B cell (primary cell): ENCODE results near the gene FGF18. TPM values are rescaled to one million over a fixed set of nuclear protein-coding genes. Genes with fewer than 3 reads are reported as not detected.

Source experiments
- ATAC-seq: fragments of 200-7000 bp; cut with Tn5 transposase; one replicate; pipeline ENCODE4 v1.10.0; 2021; ENCODE audit warnings: low read depth, mild to moderate bottlenecking, moderate number of reproducible peaks, moderate library complexity
- CTCF ChIA-PET: fragments of 350-600 bp; sonication (Branson Sonifier 250); formaldehyde crosslinking; loops from one replicate; lab custom pipeline; 2021; ENCODE audit warnings: antibody characterized with exemption, inconsistent platforms; lab: Charles Lee
- POLR2A ChIA-PET: fragments of 350-600 bp; sonication (Branson Sonifier 250); formaldehyde crosslinking; loops from one replicate; lab custom pipeline; 2021; ENCODE audit warnings: antibody characterized with exemption; lab: Charles Lee
- DNase-seq: peaks from one replicate; pipeline ENCODE4 v3.0.0; 2013
- H2AFZ ChIP-seq: 2 replicates; pipeline ENCODE4 v1.6.1; 2012; ENCODE audit warnings: mild to moderate bottlenecking, low read depth, low read length; ENCODE audit not compliant: insufficient read depth, poor library complexity, severe bottlenecking
- H3K27ac ChIP-seq, 2 donors: 1 replicate in 1 of 2; 2 replicates in 1 of 2; pipeline ENCODE4 v1.5.1; 2012 to 2013; ENCODE audit warnings: low read length in 2 of 2, mild to moderate bottlenecking in 2 of 2, moderate library complexity in 1 of 2
- H3K27me3 ChIP-seq, 4 experiments: fragments of 200-600 bp in 1 of 4; sonication (generic) in 1 of 4; replicated peaks in 1 of 4; 1 replicate in 2 of 4; 2 replicates in 2 of 4; pipeline versions ENCODE4 v1.6.1 to v1.7.0; 2013 to 2016; ENCODE audit warnings: low read length in 3 of 4, mild to moderate bottlenecking in 2 of 4, mixed read lengths in 1 of 4, moderate library complexity in 1 of 4; ENCODE audit not compliant: insufficient read depth in 4 of 4, control insufficient read depth in 3 of 4; ENCODE audit errors: control extremely low read depth in 1 of 4
- H3K36me3 ChIP-seq, 2 experiments: replicated peaks in 1 of 2; 1 replicate in 1 of 2; 2 replicates in 1 of 2; pipeline versions ENCODE4 v1.6.1 to v1.7.1; 2013; ENCODE audit warnings: low read length in 1 of 2; ENCODE audit not compliant: insufficient read depth in 2 of 2, control insufficient read depth in 1 of 2; ENCODE audit errors: control extremely low read depth in 1 of 2, extremely low read depth in 1 of 2
- H3K4me1 ChIP-seq, 2 donors: fragments of 200-600 bp in 1 of 2; sonication (generic) in 1 of 2; 1 replicate in 1 of 2; 2 replicates in 1 of 2; pipeline versions ENCODE4 v1.5.1 to v1.6.1; 2013 to 2017; ENCODE audit warnings: low read length in 2 of 2; ENCODE audit not compliant: control insufficient read depth in 2 of 2, insufficient read depth in 2 of 2
- H3K4me2 ChIP-seq: replicated peaks from 2 replicates; pipeline ENCODE3; 2012; ENCODE audit warnings: mild to moderate bottlenecking, low read depth, low read length; ENCODE audit not compliant: poor library complexity, severe bottlenecking
- H3K4me3 ChIP-seq, 5 experiments: fragments of 200-600 bp in 1 of 5; sonication (generic) in 1 of 5; 1 replicate in 3 of 5; 2 replicates in 2 of 5; pipeline versions ENCODE4 v1.5.1 to v1.7.0; 2011 to 2016; ENCODE audit warnings: low read length in 4 of 5, mild to moderate bottlenecking in 4 of 5, low read depth in 2 of 5, control low read depth in 1 of 5, moderate library complexity in 1 of 5; ENCODE audit not compliant: insufficient read depth in 1 of 5; ENCODE audit errors: control extremely low read depth in 1 of 5, extremely low read depth in 1 of 5
- H3K79me2 ChIP-seq: fragments of 200-600 bp; sonication (generic); one replicate; pipeline ENCODE4 v1.6.0; 2016; ENCODE audit warnings: low read length; ENCODE audit not compliant: control insufficient read depth, insufficient read depth
- H3K9ac ChIP-seq: fragments of 200-600 bp; sonication (generic); 2 replicates; pipeline ENCODE4 v1.6.1; 2017; ENCODE audit warnings: mild to moderate bottlenecking, low read length, moderate library complexity
- H3K9me3 ChIP-seq, 3 donors: one replicate each; pipeline versions ENCODE4 v1.6.1 to v1.7.1; 2013; ENCODE audit warnings: low read length in 2 of 3; ENCODE audit not compliant: control insufficient read depth in 2 of 3, insufficient read depth in 1 of 3; ENCODE audit errors: control extremely low read depth in 1 of 3
- H4K20me1 ChIP-seq: 2 replicates; pipeline ENCODE4 v1.6.0; 2012; ENCODE audit warnings: mild to moderate bottlenecking, low read length; ENCODE audit not compliant: insufficient read depth, control insufficient read depth, poor library complexity, severe bottlenecking
- H3K27ac Mint-ChIP-seq: one replicate; pipeline ENCODE4 v1.8.0; 2021; ENCODE audit warnings: mixed read lengths
- H3K27me3 Mint-ChIP-seq: one replicate; pipeline ENCODE4 v1.8.0; 2021; ENCODE audit warnings: mixed read lengths
- H3K4me1 Mint-ChIP-seq: one replicate; pipeline ENCODE4 v1.8.0; 2021; ENCODE audit warnings: mixed read lengths
- H3K4me3 Mint-ChIP-seq: one replicate; pipeline ENCODE4 v1.8.0; 2021; ENCODE audit warnings: mixed read lengths
- H3K9me3 Mint-ChIP-seq: one replicate; pipeline ENCODE4 v1.8.0; 2022; ENCODE audit warnings: mixed read lengths; ENCODE audit not compliant: insufficient read depth
- EZH2 ChIP-seq: IDR thresholded peaks from 2 replicates; pipeline ENCODE4 v1.6.1; 2012; ENCODE audit warnings: borderline replicate concordance, low read depth, mild to moderate bottlenecking, moderate library complexity, low read length; ENCODE audit not compliant: insufficient read depth, poor library complexity, severe bottlenecking
- WGBS: methylation state at CpG from one replicate; pipeline ENCODE4 v1.1.5; 2013; ENCODE audit warnings: missing lambda C conversion rate; ENCODE audit not compliant: insufficient coverage; 5-methylcytosine and 5-hydroxymethylcytosine counted together
- intact Hi-C: fragments of 100-400 bp; cut with micrococcal nuclease; formaldehyde crosslinking; loops from one replicate; pipeline ENCODE4 v1.10.0; 2022
- polyA plus RNA-seq: library from polyadenylated mRNA; depleted of rRNA; stranded (reverse); fragments of >200 nt; gene quantifications from 2 replicates; pipeline ENCODE4 v1.2.3, GENCODE V29; 2012
- total RNA-seq, 2 donors: library from RNA; stranded (reverse); fragments of 120-200 nt in 1 of 2; gene quantifications; 1 replicate in 1 of 2; 2 replicates in 1 of 2; pipeline versions ENCODE4 v1.2.3 to v1.2.4, GENCODE V29; 2013 to 2022
- TF ChIP-seq, protein P1 (sequence below): fragments of 200-600 bp; IDR thresholded peaks from one replicate; pipeline ENCODE4 v1.8.0; 2022; ENCODE audit warnings: antibody characterized with exemption, mild to moderate bottlenecking

FGF18 gene
- total and polyA plus RNA-seq, 2 donors (not counting 1 experiment from before 2014, with no cell fraction given), result 0.06 to 0.15 TPM

DNA sequence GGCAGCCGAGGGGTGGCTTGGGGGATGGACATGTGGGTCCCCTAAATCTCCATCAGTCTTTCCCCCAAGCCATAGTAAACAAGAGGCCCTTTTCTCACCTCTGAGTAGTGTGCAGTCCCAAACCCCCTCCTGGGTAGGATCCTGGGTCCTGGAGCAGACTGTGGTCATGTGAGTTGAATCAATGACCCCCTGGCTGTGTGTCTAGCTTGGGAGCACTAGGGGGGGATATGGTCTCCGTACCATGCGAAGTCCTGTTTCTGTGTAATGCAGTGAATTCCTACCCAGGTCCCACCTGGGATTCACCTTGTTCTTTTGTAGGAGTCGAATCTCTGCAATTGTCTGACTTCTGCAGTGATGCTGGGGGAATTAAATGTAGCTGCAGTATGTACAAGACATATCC lies 66.2 kb downstream of the FGF18 start:
- H3K9me3 ChIP-seq, result no peaks in the 10 kb centered on the region
- TF ChIP-seq, protein P1, sequence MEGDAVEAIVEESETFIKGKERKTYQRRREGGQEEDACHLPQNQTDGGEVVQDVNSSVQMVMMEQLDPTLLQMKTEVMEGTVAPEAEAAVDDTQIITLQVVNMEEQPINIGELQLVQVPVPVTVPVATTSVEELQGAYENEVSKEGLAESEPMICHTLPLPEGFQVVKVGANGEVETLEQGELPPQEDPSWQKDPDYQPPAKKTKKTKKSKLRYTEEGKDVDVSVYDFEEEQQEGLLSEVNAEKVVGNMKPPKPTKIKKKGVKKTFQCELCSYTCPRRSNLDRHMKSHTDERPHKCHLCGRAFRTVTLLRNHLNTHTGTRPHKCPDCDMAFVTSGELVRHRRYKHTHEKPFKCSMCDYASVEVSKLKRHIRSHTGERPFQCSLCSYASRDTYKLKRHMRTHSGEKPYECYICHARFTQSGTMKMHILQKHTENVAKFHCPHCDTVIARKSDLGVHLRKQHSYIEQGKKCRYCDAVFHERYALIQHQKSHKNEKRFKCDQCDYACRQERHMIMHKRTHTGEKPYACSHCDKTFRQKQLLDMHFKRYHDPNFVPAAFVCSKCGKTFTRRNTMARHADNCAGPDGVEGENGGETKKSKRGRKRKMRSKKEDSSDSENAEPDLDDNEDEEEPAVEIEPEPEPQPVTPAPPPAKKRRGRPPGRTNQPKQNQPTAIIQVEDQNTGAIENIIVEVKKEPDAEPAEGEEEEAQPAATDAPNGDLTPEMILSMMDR, result no peak
- no peak for TF ChIP-seq EZH2
- no peak overlapping the region for H2AFZ ChIP-seq
- Mint-ChIP-seq H3K27ac (no peak overlapping the region), H3K27me3 (peaks cover 32% of the 10 kb centered on the region), H3K4me3 (no peak overlapping the region), H3K9me3 (no peaks in the 10 kb centered on the region), H3K4me1 (no peaks in the 10 kb centered on the region)
- H3K4me2 ChIP-seq, result no peak overlapping the region
- no peaks in the 10 kb centered on the region for H3K36me3 ChIP-seq
- no peak overlapping the region for H3K9ac ChIP-seq
- no peak overlapping the region for H3K27ac ChIP-seq
- DNase-seq (no peak), ATAC-seq (no peak)
- H4K20me1 ChIP-seq, result no peaks in the 10 kb centered on the region
- H3K27me3 ChIP-seq, result peaks cover 0 to 4% (median 0%) of the 10 kb centered on the region in 4 experiments
- CTCF ChIA-PET, result interaction anchor here (0.6 to 1.4 kb wide), 4 partner anchors 9 to 145 kb away, joined by 3 to 4 read pairs (median 4); no protein-coding TSS in a partner anchor
- H3K4me3 ChIP-seq, result no peak overlapping the region
- H3K4me1 ChIP-seq, result no peaks in the 10 kb centered on the region
- WGBS, result 96% methylated on average over 3 of the region's 4 CpGs
- H3K79me2 ChIP-seq, result no peaks in the 10 kb centered on the region
- intact Hi-C loops, result loop anchor here (10.0 kb wide), 1 partner anchor 809 kb away; no protein-coding TSS in a partner anchor
- POLR2A ChIA-PET, result no interaction called here

GRCh38 chr5:171486613-171487012 lies 67.2 kb downstream of the FGF18 start:
- Mint-ChIP-seq H3K4me3 (no peak overlapping the region), H3K4me1 (no peaks in the 10 kb centered on the region), H3K27me3 (peaks cover 30% of the 10 kb centered on the region), H3K9me3 (no peaks in the 10 kb centered on the region), H3K27ac (no peak overlapping the region)
- TF ChIP-seq, protein P1, result no peak
- no peak for TF ChIP-seq EZH2
- Histone ChIP-seq H3K36me3 (no peaks in the 10 kb centered on the region), H3K4me3 (no peak overlapping the region), H4K20me1 (no peaks in the 10 kb centered on the region), H3K9me3 (no peaks in the 10 kb centered on the region), H2AFZ (no peak overlapping the region), H3K79me2 (no peaks in the 10 kb centered on the region), H3K4me2 (no peak overlapping the region), H3K9ac (no peak overlapping the region), H3K27ac (no peak overlapping the region), H3K27me3 (peaks cover 0 to 4% (median 0%) of the 10 kb centered on the region in 4 experiments), H3K4me1 (no peaks in the 10 kb centered on the region)
- intact Hi-C loops, result loop anchor here (10.0 kb wide), 1 partner anchor 808 kb away; no protein-coding TSS in a partner anchor
- DNase-seq (no peak), ATAC-seq (no peak)
- ChIA-PET CTCF (no interaction called here), POLR2A (no interaction called here)
- 62% methylated on average over 2 of the region's 4 CpGs for WGBS
